Body of pancreas (tissue), 4 donors: Measurements from ENCODE around the gene CCDC146. TPM values are rescaled to one million over a fixed set of nuclear protein-coding genes. Genes with fewer than 3 reads are reported as not detected.
"Not testable (repeated sequence)": the region's sequence is repeated elsewhere in the genome, so short reads cannot be mapped to it uniquely, and the experiment has no call there.

Experiments
- ATAC-seq: fragments of 150-250 bp; one replicate; pipeline ENCODE4 v1.9.1; 2016
- DNase-seq, 4 donors: peaks; one replicate each; pipeline ENCODE4 v3.0.0-alpha.2; 2019
- H3K27ac ChIP-seq, 4 donors: fragments of 200-600 bp; sonication (generic); 1 replicate in 3 of 4; 2 replicates in 1 of 4; pipeline versions ENCODE4 v1.5.1 to v1.6.1; 2016 to 2019; ENCODE audit warnings: mild to moderate bottlenecking in 1 of 4, mixed read lengths in 1 of 4, moderate library complexity in 1 of 4
- H3K27me3 ChIP-seq, 2 donors: fragments of 200-600 bp; sonication (generic); one replicate each; pipeline ENCODE4 v1.6.0; 2016; ENCODE audit warnings: mild to moderate bottlenecking in 1 of 2
- H3K36me3 ChIP-seq, 2 donors: fragments of 200-600 bp; sonication (generic); replicated peaks in 1 of 2; 2 replicates each; pipeline ENCODE4 v1.5.1; 2016; ENCODE audit warnings: low read depth in 2 of 2; ENCODE audit not compliant: insufficient read depth in 1 of 2
- H3K4me1 ChIP-seq: fragments of 200-600 bp; sonication (generic); one replicate; pipeline ENCODE4 v1.6.0; 2016
- H3K4me3 ChIP-seq, 2 donors: fragments of 200-600 bp; sonication (generic); 1 replicate in 1 of 2; 2 replicates in 1 of 2; pipeline ENCODE4 v1.5.1; 2016 to 2019
- H3K9me3 ChIP-seq, 3 donors: fragments of 200-600 bp; sonication (generic); 1 replicate in 2 of 3; 2 replicates in 1 of 3; pipeline ENCODE4 v1.5.1; 2016
- POLR2A ChIP-seq, 3 donors: fragments of 450-650 bp; IDR thresholded peaks; one replicate each; pipeline ENCODE4 v1.6.1; 2016; ENCODE audit warnings: antibody characterized with exemption in 3 of 3, mild to moderate bottlenecking in 2 of 3
- WGBS, 2 donors: methylation state at CpG; one replicate each; pipeline ENCODE4 v1.1.5; 2017; 5-methylcytosine and 5-hydroxymethylcytosine counted together
- intact Hi-C: fragments of 100-400 bp; cut with DNase I; formaldehyde crosslinking; loops from one replicate; pipeline ENCODE4 v1.15.1; 2023
- total RNA-seq, 2 donors: library from RNA; depleted of rRNA; stranded (reverse); fragments of >200 nt; gene quantifications; one replicate each; pipeline ENCODE4 v1.1.0, GENCODE V29; 2016
- TF ChIP-seq, protein P1 (sequence below), 7 experiments: fragments of 450-650 bp in 4 of 7; fragments of 200-600 bp in 3 of 7; sonication (generic) in 3 of 7; IDR thresholded peaks; one replicate each; pipeline ENCODE4 v1.5.1; 2016 to 2019; ENCODE audit warnings: antibody characterized with exemption in 7 of 7

Gene CCDC146
- total RNA-seq, 2 donors from 2014 or later, result 3.3 to 7.5 TPM

GRCh38 chr7:77152232-77152631 is 29.8 kb downstream of the CCDC146 start:
- H3K4me1 ChIP-seq, H3K36me3 ChIP-seq, H3K9me3 ChIP-seq, H3K4me3 ChIP-seq, ATAC-seq, H3K27ac ChIP-seq, intact Hi-C loops, H3K27me3 ChIP-seq, DNase-seq: not testable (repeated sequence)

DNA sequence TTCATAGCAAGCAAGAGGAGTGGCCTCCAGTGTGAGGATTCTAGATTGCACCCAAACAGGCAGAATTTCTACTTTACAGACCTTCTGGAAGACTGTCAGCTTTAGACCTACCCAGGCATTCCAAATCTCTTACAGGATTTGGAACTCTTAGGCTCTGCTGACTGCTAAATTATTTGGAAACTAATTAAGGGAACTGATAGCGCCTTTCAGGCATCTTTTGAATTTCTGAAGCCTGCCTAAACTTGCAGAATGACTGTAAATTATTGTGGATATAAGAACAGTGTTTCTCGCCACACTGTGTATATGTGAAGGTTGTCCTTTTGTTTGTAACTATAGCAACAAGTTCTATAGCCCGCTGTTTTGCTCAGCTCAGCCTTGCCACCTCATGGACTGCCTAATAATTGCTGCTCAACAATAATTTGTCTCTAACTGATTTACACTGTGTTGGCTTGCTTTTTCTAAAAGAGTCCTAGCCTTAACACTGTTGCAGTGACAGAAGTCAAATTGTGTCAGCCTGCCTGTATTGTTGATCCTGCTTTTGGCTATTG is 32.6 kb downstream of the CCDC146 start:
- DNase-seq, H3K36me3 ChIP-seq, H3K4me1 ChIP-seq, H3K4me3 ChIP-seq, ATAC-seq, intact Hi-C loops, H3K27me3 ChIP-seq, H3K9me3 ChIP-seq, H3K27ac ChIP-seq: not testable (repeated sequence)
- 58 to 84% methylated on average over 3 of the region's 3 CpGs for WGBS, 2 donors

DNA sequence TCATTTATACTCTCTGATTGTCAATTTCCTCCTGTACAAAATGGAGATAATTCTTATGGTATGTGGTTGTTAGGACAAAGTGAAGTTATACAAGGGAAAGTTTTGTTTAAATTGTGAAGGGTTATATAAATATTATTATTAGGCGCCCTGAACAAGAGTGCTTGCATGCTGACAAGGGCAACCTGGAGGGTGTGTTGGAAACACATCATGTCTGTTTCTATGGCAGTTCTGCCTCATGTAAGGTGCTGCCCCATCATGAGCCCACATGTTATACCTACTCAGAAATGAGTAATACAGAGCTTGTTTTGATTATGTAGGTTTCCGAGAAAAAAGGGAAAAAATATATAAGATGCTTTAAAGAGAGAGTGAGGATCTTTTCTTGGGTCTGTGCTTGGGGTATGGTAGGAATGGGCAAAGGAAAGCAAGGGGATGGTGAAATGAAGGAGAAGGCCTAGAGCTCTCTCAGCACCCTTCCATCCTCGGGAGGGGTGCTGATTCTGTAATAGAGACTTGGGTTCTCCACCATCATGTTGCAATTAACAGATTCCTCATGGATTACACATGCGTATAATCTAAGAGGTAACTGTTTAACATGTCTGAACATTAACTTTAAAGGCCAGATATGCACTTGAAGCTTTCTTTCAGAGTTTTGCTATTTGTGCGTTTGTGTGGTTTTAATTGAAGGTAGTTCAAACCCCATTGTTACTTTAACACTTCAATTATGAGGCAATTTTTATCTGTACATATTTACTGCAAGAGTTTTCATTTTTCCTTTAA is 33.4 kb downstream of the CCDC146 start:
- H3K27ac ChIP-seq, result not testable (repeated sequence)
- 60 to 69% methylated on average over 4 to 5 of the region's 5 CpGs for WGBS, 2 donors

DNA sequence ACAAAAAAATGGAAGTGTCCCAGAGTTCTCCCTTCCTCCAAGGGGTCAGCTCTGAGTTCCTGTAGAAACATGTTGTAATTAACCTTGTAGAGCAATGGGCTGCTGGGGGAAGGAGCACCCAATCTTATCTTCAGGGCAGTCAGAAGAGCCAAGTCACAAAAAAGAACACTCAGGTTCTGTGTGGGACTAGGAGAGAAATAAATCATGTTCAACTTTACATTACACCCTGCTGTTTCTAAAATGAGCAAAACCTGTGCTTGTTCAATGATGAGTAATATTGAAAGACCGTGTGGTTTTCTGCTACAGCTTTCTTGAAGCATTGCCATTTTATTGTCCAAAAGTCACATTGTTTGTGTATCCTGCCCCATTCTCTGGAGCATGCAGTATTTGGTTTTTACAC is 34.6 kb downstream of the CCDC146 start:
- intact Hi-C loops, H3K9me3 ChIP-seq, DNase-seq, H3K36me3 ChIP-seq, H3K4me1 ChIP-seq, H3K4me3 ChIP-seq, H3K27me3 ChIP-seq, ATAC-seq, H3K27ac ChIP-seq: not testable (repeated sequence)
- WGBS, 2 donors, result no CpG with 5 or more reads among the region's 1 CpG

More for the DNA sequence above, 33.4 kb downstream of the CCDC146 start:
- H3K36me3 ChIP-seq, H3K4me3 ChIP-seq, DNase-seq, H3K4me1 ChIP-seq, H3K27me3 ChIP-seq, intact Hi-C loops, H3K9me3 ChIP-seq: not testable (repeated sequence)
- ATAC-seq, result peak; percentile 21

DNA sequence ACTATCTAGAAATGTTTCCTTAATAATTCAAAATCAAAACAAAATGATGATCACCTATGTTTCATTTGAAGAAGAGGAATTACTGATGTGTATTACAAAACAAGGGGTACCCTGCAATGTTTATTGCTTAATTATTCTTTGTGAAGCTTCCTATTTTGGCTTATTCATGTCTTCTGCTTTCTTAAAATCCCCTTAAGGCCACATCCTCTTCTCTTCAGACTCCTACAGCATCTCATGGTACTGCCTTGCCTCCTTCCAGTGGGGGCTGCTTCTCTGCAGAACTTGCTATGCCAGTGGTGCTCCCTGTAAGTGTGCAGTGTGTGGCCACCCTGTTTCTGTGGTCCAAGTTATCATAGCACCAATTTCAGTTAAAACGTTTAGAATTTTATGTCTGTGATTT is 35.0 kb downstream of the CCDC146 start:
- no peaks in the 10 kb centered on the region for H3K9me3 ChIP-seq
- no peak overlapping the region for H3K27ac ChIP-seq
- no peak for ATAC-seq
- intact Hi-C loops, result no loop called here
- peak in 1 of 4 donors; percentile 19 for DNase-seq
- H3K27me3 ChIP-seq, result no peaks in the 10 kb centered on the region
- H3K4me3 ChIP-seq, result no peak overlapping the region
- no peaks in the 10 kb centered on the region for H3K4me1 ChIP-seq
- H3K36me3 ChIP-seq, result no peaks in the 10 kb centered on the region
- WGBS, 2 donors, result 16 to 31% methylated on average over 1 of the region's 1 CpG
- TF ChIP-seq POLR2A (IDR thresholded peaks at IDR 0.05), result no peak
- TF ChIP-seq, protein P1, sequence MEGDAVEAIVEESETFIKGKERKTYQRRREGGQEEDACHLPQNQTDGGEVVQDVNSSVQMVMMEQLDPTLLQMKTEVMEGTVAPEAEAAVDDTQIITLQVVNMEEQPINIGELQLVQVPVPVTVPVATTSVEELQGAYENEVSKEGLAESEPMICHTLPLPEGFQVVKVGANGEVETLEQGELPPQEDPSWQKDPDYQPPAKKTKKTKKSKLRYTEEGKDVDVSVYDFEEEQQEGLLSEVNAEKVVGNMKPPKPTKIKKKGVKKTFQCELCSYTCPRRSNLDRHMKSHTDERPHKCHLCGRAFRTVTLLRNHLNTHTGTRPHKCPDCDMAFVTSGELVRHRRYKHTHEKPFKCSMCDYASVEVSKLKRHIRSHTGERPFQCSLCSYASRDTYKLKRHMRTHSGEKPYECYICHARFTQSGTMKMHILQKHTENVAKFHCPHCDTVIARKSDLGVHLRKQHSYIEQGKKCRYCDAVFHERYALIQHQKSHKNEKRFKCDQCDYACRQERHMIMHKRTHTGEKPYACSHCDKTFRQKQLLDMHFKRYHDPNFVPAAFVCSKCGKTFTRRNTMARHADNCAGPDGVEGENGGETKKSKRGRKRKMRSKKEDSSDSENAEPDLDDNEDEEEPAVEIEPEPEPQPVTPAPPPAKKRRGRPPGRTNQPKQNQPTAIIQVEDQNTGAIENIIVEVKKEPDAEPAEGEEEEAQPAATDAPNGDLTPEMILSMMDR (IDR thresholded peaks at IDR 0.05), result no peak

- ATAC-seq, DNase-seq, H3K36me3 ChIP-seq, H3K27ac ChIP-seq, H3K4me3 ChIP-seq, H3K27me3 ChIP-seq, intact Hi-C loops, H3K9me3 ChIP-seq, H3K4me1 ChIP-seq: not testable (repeated sequence)
- 82 to 91% methylated on average over 4 of the region's 4 CpGs for WGBS, 2 donors
Observed at GRCh38 chr7:77171073-77171472, 48.7 kb downstream of the CCDC146 start.

DNA sequence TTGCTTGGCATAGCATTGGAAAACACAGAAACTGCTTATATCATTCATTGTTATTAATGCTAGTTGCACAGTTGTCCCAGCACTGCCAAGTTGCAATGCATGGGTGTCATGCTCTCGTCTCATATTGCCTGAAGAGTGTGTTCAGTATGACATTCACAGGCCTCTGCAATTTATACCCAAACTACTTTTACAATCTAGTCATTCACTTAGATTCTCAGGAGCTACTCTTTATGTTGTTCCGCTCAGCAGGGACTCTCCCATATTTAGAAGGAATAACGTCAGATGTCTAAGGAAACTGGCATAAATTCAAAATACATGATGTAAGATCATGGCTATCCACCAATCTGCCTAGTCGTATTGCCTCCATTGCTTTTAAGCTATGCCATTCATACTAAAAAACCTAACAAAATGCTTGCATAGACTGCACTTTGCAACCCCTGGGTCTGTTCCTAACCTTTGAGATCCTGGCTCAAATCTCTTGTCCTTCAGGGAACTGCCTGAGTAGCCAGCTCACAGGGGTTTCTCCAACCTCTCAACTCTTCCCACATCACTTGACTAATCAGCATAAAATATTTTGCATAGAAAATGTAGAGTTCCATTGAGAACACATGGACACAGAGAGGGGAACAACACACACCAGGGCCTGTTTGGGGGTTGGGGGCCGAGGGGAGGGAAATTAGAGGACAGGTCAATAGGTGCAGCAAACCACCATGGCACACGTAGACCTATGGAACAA is 50.2 kb downstream of the CCDC146 start:
- 76 to 92% methylated on average over 6 of the region's 6 CpGs for WGBS, 2 donors
- H3K9me3 ChIP-seq, intact Hi-C loops, DNase-seq, H3K4me3 ChIP-seq, ATAC-seq, H3K4me1 ChIP-seq, H3K27me3 ChIP-seq, H3K36me3 ChIP-seq, H3K27ac ChIP-seq: not testable (repeated sequence)

DNA sequence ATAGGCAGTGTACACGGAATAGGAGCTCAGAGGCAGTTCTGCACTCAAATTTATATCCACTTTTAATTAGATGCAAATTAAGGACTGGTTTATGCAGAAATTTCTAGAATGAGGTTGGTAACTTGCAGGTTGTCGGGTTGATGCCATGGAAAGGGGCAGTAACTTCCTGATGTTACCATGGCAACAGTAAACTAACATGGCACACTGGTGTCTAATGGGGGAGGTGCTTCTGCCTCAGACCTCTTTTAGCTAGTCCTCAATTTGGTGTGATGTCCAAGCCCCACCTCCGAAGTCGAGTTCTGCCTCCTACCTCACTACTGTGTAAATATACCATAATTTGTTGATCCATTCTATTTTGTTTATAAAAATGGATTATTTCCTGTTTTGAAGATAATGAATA is 52.0 kb downstream of the CCDC146 start:
- H3K9me3 ChIP-seq, DNase-seq, H3K27me3 ChIP-seq, H3K27ac ChIP-seq, H3K4me1 ChIP-seq, intact Hi-C loops, H3K36me3 ChIP-seq, ATAC-seq, H3K4me3 ChIP-seq: not testable (repeated sequence)
- 52 to 84% methylated on average over 3 of the region's 4 CpGs for WGBS, 2 donors

DNA sequence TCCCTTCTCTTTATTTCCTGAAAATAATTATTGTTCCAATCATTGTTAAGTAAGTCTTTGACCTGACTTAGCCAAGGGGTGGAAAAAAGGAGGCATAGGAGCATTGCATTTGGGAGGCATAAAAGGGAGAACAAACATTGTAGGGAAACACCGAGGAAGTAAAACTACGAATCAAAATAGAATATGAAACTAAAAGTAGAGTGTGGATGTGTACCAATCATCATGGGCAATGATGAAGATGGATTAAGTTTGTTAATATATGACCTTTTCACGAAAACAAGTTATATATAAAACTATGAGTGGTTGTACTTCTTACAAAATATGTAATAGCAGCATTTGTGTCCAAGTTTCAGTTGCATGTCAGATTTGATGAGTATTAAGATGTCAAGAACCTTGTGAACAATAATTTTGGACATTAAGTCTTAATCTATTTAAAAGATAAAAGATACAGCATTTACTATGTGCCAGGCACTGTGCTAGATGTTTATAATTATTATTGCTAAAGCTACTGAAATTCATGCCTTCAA is 52.9 kb downstream of the CCDC146 start:
- DNase-seq, H3K4me3 ChIP-seq, ATAC-seq, intact Hi-C loops, H3K27me3 ChIP-seq, H3K4me1 ChIP-seq, H3K27ac ChIP-seq, H3K9me3 ChIP-seq, H3K36me3 ChIP-seq: not testable (repeated sequence)
- 38 to 81% methylated on average over 1 of the region's 3 CpGs for WGBS, 2 donors

DNA sequence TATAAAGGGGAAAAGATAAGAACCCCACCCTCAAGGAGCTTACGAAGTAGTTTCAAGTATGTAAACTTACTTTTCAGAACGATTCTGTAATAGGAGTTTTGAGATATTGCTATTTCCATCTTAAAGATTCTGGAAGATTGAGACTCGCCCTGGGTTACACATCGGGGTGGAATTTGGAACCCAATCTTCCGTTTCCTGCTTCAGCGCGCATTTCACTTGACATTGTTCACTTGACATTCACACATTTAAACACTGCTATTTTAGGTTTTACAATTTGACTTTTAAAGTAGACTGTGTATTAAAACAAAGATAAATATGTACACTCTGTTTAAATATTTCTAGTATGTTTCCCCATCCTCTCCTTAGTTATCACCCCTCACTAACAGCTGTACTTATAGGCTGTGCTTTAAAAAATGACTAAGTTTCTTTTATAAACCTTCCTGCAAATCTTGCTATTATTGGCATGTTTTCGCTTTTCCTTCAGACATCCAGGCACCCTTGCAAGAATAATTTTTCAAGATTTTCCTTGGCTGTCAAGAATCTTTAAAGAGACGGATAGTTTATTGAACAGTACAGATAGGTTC is 55.0 kb downstream of the CCDC146 start:
- H3K4me3 ChIP-seq, H3K4me1 ChIP-seq, H3K27me3 ChIP-seq, H3K27ac ChIP-seq, intact Hi-C loops, H3K36me3 ChIP-seq, DNase-seq, ATAC-seq, H3K9me3 ChIP-seq: not testable (repeated sequence)
- WGBS, 2 donors, result 81 to 90% methylated on average over 9 of the region's 9 CpGs
